HG02588 (cell line): ENCODE results near the gene CYBB.

Source experiments
- ATAC-seq: cut with Tn5 transposase; IDR thresholded peaks from one replicate; pipeline ENCODE4 v1.9.1; 2021; ENCODE audit warnings: mild to moderate bottlenecking, moderate library complexity; ENCODE audit not compliant: unreplicated experiment

The CYBB gene

DNA sequence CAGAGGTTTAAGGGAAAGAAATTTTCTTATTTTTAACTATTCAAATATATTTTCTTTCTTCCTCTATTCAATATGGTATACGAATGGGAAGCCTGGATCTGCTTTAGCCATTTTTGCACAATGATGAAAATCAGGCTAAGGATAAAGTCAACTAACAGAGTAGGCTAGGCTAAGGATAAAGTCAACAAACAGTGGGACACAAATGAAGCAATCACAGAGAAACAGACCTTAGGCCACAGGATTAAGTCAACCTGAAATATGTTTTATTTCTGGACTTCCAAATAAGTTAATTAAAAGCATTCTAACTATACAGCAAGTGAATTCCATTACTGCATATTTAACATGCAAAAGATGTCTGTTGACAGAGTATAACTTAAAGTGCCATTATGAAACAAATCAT is 50.5 kb downstream of the CYBB start:
- no peak for ATAC-seq

DNA sequence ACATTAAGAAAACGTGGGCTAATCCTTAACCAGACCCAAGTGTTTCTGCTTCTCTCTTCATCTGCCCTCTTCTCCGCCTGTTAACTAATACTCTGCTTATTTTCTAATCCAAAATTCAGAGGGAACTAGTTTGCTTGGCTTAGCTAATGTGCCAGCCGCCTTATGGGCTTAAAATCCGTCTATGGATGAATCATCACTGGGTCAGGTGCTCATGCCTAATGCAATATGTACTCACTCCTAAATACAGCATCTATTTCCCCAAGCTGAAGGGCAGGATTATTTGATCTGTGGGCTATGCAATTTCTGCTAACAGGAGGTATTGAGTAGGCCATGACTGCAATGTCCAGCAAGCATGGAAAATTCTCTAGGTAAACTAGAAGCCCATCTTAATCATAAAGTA is 55.1 kb downstream of the CYBB start:
- no peak for ATAC-seq

DNA sequence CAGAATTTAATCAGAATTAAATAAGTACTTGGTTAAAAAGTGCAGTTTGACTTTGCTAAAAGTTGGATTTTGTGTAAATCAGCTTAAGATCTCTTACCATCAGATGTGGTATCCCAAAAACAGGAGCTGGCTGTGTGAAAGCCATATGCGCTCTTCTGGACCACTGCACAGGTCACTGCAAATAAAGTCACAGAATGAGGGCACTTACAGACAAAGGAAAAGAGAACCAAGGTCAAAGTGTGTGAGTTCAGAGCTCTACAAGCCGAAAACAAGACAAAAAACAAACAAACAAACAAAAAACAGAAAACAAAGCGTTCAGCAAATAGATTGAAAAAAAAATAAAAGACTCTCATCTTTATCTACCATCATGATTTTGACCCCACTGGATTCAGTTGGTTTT is 61.1 kb downstream of the CYBB start:
- ATAC-seq, result no peak

DNA sequence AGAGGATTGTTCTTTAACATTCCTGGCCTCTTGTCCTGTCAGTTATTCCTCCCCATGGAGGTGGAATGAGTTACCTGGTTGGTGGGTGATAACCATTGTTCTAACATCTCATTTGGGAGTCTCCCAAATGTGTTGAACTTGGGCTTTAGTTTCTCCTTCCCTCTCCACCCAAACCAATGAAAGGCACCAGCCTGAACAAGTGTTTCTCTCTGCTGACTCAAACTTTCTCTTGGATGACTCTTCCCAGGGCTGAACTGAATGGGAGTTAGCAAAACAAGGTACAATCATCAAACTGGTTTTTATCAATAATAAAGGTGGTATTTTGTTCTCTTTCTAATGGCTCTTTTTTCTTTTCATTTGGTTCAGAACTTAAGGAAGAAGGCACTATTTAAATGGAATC is 64.8 kb downstream of the CYBB start:
- ATAC-seq, result no peak

DNA sequence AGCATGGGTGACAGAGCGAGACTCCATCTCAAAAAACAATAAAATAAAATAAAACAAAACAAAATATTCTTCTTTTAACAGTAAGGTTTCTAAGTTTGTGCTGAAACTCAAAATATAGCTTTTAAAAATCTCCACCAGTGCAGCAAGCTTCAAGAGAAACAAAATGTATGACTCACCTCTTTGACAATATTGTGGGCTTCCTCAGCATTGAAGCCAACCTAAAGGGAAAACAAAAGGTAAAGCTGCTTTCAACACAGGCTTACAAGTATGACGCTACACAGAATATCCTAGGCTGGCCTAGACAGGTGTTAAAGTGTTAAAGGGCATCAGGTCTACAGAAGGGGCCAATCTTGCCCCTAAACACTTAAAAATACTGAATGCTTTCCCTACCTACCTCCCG is 66.3 kb downstream of the CYBB start:
- ATAC-seq, result no peak

DNA sequence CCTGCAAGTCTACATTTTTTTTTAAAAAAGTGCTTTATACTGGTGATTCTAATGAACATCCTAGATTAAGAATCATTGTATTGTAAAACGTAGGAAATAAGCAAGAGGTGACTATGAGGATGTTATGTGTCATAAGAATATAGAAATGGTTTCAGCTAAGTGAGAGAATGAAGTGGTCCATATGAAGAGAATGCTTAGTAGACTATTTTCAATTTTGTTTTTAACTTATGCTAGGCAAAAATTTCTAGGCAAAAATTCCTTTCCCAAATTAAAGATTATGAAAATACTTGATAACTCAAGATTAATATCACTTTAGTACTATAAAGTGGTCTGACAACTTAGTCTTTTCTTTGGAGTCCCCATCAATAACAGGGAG is 66.7 kb downstream of the CYBB start:
- no peak for ATAC-seq

DNA sequence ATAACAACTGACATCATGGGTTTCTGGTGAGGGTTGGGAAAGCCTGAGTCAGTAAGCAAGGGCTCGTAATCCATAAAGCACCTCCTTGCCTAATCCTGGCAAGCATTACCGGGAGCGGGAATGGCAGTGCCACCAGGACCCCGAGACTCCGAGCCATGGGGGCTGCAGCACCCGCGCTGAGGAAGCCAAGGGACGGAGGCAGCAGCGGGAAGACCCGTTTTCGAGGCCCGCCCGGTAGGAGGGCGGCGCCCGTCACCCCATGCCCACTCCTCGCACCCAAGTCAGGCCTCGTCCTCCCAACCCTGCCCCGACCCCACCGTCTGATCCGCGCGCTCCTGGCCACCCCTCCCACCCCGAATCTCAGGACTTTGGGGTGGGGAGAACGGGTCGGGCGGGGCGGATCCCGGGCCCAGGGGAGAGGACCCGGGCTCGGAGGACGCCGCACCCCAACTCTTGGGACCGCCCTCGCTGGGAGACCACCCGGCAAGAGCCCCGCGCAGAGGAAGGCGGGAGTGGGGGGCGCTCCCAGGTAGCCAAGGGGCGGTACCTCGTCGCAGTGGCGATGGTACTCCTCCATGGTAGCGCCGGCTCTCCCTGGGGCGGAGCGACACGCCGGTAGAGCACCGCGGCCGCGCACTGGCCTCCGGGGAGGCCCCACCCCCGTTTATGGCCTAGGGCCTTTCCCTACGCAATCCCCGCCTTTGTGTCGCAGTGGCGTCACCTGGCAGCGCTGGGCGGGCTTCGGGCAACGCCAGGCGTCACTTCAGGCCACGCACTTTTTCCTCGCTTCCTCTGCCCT is 67.3 kb downstream of the CYBB start, which contains the start of gene DYNLT3:
DYNLT3 (minus strand) TSS at position 638 of the 799 bp plus-strand sequence; CDS start at position 577, 61 bp downstream.
- ATAC-seq, result peak; percentile 100

DNA sequence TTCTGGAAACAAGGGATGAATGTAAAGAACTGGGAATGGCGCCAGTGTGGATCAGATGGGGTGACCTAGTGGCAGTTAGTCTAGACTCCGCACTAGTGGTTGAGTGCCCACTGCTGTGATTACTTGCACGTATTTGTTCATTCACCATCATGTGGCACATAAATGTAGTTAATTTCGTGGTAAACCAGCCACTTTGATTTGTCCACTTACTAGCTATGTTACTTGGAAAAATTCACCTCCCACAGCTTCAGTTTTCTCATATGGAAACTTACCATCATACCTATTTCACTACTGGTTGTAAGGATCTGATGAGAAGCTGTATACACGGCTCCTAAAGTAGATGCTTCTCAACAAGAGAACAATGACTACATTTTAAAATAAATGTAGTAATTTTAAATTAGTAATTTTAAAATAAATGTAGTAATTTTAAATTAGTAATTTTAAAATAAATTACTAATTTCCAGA is 67.9 kb downstream of the CYBB start:
- no peak for ATAC-seq

DNA sequence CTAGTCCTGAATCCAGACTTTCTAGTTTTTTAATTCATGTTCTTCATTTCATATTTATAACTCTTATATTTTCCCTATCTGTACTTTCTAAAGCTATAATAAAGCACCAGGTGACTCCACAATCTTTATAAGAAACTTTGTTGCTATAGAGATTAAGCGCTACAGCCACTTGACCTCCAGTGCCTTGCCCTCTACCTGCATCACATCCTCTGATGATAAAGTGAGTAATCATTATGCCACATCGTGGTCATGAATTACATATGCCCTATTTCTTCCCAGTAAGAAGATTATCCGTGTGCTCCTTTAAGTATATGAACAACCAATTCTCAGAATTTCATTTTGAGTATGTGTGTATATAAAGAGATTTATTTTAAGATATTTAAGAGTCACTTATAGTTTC is 74.3 kb downstream of the CYBB start:
- no peak for ATAC-seq

DNA sequence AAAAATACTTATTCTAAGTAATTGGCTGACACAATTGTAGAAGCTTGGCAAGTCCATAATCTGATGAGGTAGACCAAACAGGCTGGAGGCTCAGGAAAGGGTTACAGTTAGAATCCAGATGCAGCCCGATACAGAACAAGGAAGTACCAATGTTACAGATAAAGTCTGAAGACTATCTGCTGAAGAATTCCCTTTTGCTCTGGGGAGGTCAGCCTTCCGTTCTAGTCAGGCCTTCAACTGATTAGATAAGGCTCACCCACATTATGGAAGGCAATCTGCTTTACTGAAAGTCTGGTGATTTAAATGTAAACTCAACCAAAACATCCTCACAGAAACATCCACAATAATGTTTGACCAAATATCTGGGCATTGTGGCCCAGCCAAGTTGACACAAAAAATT is 74.9 kb downstream of the CYBB start:
- no peak for ATAC-seq

DNA sequence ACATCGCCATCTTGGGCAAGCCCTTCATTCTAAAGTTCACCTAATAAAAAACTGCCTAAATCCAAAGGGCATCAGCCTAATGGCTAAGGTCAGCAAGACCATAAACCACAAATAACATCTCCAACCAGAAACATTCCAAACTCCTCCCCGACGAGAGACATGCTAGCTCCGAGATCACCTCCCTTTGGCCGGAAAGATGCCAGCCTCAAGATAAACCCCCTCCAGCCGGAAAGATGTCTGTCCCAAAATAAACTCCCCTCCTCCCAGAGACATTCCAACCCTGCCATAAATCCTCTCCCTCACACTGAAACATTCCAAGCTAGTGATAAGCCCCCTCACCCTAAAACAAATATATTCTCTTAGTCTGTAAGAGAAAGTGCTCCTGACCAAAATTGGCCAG is 80.9 kb downstream of the CYBB start:
- ATAC-seq, result no peak

DNA sequence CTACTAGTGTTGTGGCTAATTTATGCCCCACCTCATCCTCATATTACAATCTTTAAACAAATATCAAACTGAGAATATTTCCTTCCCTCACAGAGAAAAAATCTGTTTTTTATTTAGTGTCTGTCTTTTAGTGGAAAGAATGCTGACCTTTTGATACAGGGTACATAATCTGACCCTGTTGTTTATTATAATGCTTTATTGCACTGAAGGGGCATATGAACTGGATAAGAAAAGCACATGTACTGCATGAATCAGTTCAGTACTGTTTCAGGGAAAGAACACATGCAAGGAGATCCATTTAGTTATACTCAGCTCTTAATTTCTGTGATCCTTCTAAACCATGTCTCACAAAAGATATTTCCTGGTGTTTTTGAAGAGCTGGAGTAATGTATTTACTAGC is 83.0 kb downstream of the CYBB start:
- ATAC-seq, result no peak
